A673 (cell line): Measurements from ENCODE around the gene KIFC3.

Experiments
- CTCF ChIP-seq: fragments of 300-800, 200-600 bp; sonication (generic); conservative IDR thresholded peaks from 2 replicates; pipeline ENCODE4 v1.5.1; 2017; ENCODE audit warnings: low read depth, mild to moderate bottlenecking, antibody characterized with exemption, low read length, moderate library complexity, mixed read lengths
- EZH2 ChIP-seq: fragments of 200-600 bp; sonication (generic); IDR thresholded peaks from 2 replicates; pipeline ENCODE4 v1.6.1; 2017; ENCODE audit warnings: borderline replicate concordance, low read depth, mild to moderate bottlenecking, mixed read lengths, antibody characterized with exemption, low read length; ENCODE audit not compliant: poor library complexity, severe bottlenecking

GRCh38 chr16:57791195-57791892, 10.9 kb downstream of the KIFC3 start:
- no peak for TF ChIP-seq CTCF
- no peak for TF ChIP-seq EZH2
